Measurements from ENCODE around the gene GDE1.
"Not testable (repeated sequence)": the region's sequence is repeated elsewhere in the genome, so short reads cannot be mapped to it uniquely, and the experiment has no call there.

Gene GDE1

GRCh38 chr16:19521471-19522396 is at the start of gene GDE1:
Gene GDE1, minus strand, starts transcription at chr16:19522098. Its CDS starts 134 bp downstream, at chr16:19521964.
- DNase-seq, result peak; percentile 96 to 97

GRCh38 chr16:19567560-19567959 is 45.7 kb upstream of the GDE1 start:
- no peak for DNase-seq

- DNase-seq, result no peak
These were observed 44.5 kb upstream of the GDE1 start for GRCh38 chr16:19566362-19566761.

GRCh38 chr16:19563377-19563776 is 41.5 kb upstream of the GDE1 start:
- no peak for DNase-seq

- no peak for DNase-seq
These were observed 38.2 kb upstream of the GDE1 start for GRCh38 chr16:19560078-19560477.

- peak in 1 of 2 donors; percentile 6 for DNase-seq
These were observed 37.5 kb upstream of the GDE1 start for GRCh38 chr16:19559242-19559910.

- DNase-seq, result peak; percentile 26 to 27
These were observed 34.3 kb upstream of the GDE1 start for GRCh38 chr16:19555938-19556771.

GRCh38 chr16:19555186-19555937 is 33.5 kb upstream of the GDE1 start, which contains the start of gene VPS35L:
Gene VPS35L, plus strand, starts transcription at chr16:19555703. Its CDS starts 27 bp downstream, at chr16:19555730.
- DNase-seq, result peak; percentile 95 to 96

- no peak for DNase-seq
These were observed 27.8 kb upstream of the GDE1 start for GRCh38 chr16:19549673-19550072.

GRCh38 chr16:19548144-19548543 is 26.2 kb upstream of the GDE1 start:
- no peak for DNase-seq

GRCh38 chr16:19543278-19543996 is 21.5 kb upstream of the GDE1 start:
- DNase-seq, result not testable (repeated sequence)

GRCh38 chr16:19542138-19542821 is 20.4 kb upstream of the GDE1 start:
- DNase-seq, result no peak

GRCh38 chr16:19540241-19540970 is 18.5 kb upstream of the GDE1 start:
- DNase-seq, result no peak

- DNase-seq, result no peak
These were observed 10.7 kb upstream of the GDE1 start for GRCh38 chr16:19532601-19533000.

- no peak for DNase-seq
These were observed 6.8 kb upstream of the GDE1 start for GRCh38 chr16:19528666-19529065.

GRCh38 chr16:19527161-19527560 is 5.3 kb upstream of the GDE1 start:
- no peak for DNase-seq

- DNase-seq, result no peak
These were observed 3.5 kb upstream of the GDE1 start for GRCh38 chr16:19525385-19525723.

- DNase-seq, result no peak
These were observed 2.9 kb upstream of the GDE1 start for GRCh38 chr16:19524616-19525384.

- DNase-seq, result no peak
These were observed 2.4 kb upstream of the GDE1 start for GRCh38 chr16:19524356-19524615.
